ENCODE results near the gene XPR1.

XPR1 gene

DNA sequence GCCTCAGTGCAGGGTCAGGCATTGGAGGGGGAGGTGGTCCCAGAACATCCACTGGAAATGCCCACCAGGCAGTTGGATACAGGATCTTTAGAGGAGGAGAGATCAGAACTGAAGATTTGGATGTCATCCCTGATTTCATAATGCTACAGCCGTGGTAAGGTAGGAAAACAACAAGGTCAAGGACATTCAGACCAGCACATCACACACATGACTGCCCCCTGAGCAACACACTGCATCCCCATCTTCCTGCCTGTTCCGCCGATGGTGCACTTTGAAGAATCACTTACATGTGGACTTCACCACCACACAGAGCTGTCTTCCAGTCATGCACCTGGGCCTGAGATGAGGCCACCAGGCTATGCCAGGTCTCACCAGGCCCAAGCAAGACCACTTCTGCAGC, 297.6 kb downstream of the XPR1 start:
- in situ Hi-C loops (cut with MboI; ENCODE audit: low sequenced_read_pairs, unreplicated experiment): no loop called here
- DNase-seq (ENCODE audit: low spot score): no peak
- TF ChIP-seq, protein P1, sequence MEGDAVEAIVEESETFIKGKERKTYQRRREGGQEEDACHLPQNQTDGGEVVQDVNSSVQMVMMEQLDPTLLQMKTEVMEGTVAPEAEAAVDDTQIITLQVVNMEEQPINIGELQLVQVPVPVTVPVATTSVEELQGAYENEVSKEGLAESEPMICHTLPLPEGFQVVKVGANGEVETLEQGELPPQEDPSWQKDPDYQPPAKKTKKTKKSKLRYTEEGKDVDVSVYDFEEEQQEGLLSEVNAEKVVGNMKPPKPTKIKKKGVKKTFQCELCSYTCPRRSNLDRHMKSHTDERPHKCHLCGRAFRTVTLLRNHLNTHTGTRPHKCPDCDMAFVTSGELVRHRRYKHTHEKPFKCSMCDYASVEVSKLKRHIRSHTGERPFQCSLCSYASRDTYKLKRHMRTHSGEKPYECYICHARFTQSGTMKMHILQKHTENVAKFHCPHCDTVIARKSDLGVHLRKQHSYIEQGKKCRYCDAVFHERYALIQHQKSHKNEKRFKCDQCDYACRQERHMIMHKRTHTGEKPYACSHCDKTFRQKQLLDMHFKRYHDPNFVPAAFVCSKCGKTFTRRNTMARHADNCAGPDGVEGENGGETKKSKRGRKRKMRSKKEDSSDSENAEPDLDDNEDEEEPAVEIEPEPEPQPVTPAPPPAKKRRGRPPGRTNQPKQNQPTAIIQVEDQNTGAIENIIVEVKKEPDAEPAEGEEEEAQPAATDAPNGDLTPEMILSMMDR (IDR thresholded peaks at IDR 0.05; ENCODE audit: borderline replicate concordance, control extremely low read depth, extremely low read depth, insufficient read depth, missing control alignments): no peak

GRCh38 chr1:180930687-180931086, 298.9 kb downstream of the XPR1 start:
- in situ Hi-C loops (cut with MboI; ENCODE audit: low sequenced_read_pairs, unreplicated experiment): no loop called here

GRCh38 chr1:180931529-180931928, 299.7 kb downstream of the XPR1 start:
- in situ Hi-C loops (cut with MboI; ENCODE audit: low sequenced_read_pairs, unreplicated experiment): no loop called here
- TF ChIP-seq, protein P1 (IDR thresholded peaks at IDR 0.05; ENCODE audit: borderline replicate concordance, control extremely low read depth, extremely low read depth, insufficient read depth, missing control alignments): no peak
- DNase-seq (ENCODE audit: low spot score): no peak

More at GRCh38 chr1:180930687-180931086, 298.9 kb downstream of the XPR1 start:
- DNase-seq (ENCODE audit: low spot score): no peak
- TF ChIP-seq, protein P1 (IDR thresholded peaks at IDR 0.05; ENCODE audit: borderline replicate concordance, control extremely low read depth, extremely low read depth, insufficient read depth, missing control alignments): no peak

DNA sequence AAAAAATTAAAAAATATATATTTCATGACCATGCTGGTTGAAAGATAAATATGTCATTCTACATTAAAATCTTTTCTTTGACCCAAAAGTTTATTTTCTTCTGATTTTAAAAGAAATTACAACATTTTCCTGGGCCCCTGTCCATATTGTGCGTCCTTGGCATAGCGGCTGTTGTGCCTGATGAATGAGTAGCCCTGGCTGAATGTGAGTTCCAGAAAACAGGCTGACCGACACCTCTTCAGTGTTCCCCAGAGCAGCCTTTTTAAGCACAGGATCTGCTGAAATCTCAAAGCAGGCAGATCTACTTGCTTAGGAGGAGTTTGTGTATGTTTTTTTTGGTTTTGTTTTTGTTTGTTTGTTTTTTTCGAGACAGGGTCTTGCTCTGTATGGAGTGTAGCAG, 300.6 kb downstream of the XPR1 start:
- in situ Hi-C loops (cut with MboI; ENCODE audit: low sequenced_read_pairs, unreplicated experiment): no loop called here
- TF ChIP-seq, protein P1 (IDR thresholded peaks at IDR 0.05; ENCODE audit: borderline replicate concordance, control extremely low read depth, extremely low read depth, insufficient read depth, missing control alignments): no peak
- DNase-seq (ENCODE audit: low spot score): no peak

GRCh38 chr1:180933141-180933540, 301.3 kb downstream of the XPR1 start:
- DNase-seq (ENCODE audit: low spot score): no peak
- in situ Hi-C loops (cut with MboI; ENCODE audit: low sequenced_read_pairs, unreplicated experiment): no loop called here
- TF ChIP-seq, protein P1 (IDR thresholded peaks at IDR 0.05; ENCODE audit: borderline replicate concordance, control extremely low read depth, extremely low read depth, insufficient read depth, missing control alignments): no peak

- DNase-seq (ENCODE audit: low spot score): peak; percentile 66
- in situ Hi-C loops (cut with MboI; ENCODE audit: low sequenced_read_pairs, unreplicated experiment): no loop called here
- TF ChIP-seq, protein P1 (IDR thresholded peaks at IDR 0.05; ENCODE audit: borderline replicate concordance, control extremely low read depth, extremely low read depth, insufficient read depth, missing control alignments): no peak
Measured at GRCh38 chr1:180934563-180934962, 302.7 kb downstream of the XPR1 start.
